T-helper 17 cell (primary cell): ENCODE results near the gene GRID2. TPM values are rescaled to one million over a fixed set of nuclear protein-coding genes. Genes with fewer than 3 reads are reported as not detected.

Source experiments
- ATAC-seq: fragments of 150-1000 bp; cut with Tn5 transposase; 2 replicates; pipeline ENCODE4 v1.10.0; 2021; ENCODE audit warnings: mild to moderate bottlenecking, moderate library complexity
- DNase-seq, 3 donors: peaks; one replicate each; pipeline versions ENCODE4 v3.0.0 to v3.0.0-alpha.2; 2020 to 2021
- H3K9me3 ChIP-seq: one replicate; pipeline ENCODE4 v1.7.0; 2013; ENCODE audit warnings: low read length, mild to moderate bottlenecking; ENCODE audit not compliant: control insufficient read depth, poor library complexity, severe bottlenecking
- H3K27ac Mint-ChIP-seq: one replicate; pipeline ENCODE4 v1.8.0; 2022; ENCODE audit warnings: mild to moderate bottlenecking, moderate library complexity, mixed read lengths
- H3K27me3 Mint-ChIP-seq: one replicate; pipeline ENCODE4 v1.8.0; 2022; ENCODE audit warnings: mixed read lengths
- H3K36me3 Mint-ChIP-seq: one replicate; pipeline ENCODE4 v1.8.0; 2022; ENCODE audit warnings: low read depth, mixed read lengths
- H3K4me1 Mint-ChIP-seq: one replicate; pipeline ENCODE4 v1.8.0; 2022; ENCODE audit warnings: mild to moderate bottlenecking, mixed read lengths
- H3K4me3 Mint-ChIP-seq: one replicate; pipeline ENCODE4 v1.8.0; 2022; ENCODE audit warnings: mild to moderate bottlenecking, moderate library complexity, mixed read lengths
- total RNA-seq, 4 donors: library from RNA in 2 of 4; stranded (reverse) in 2 of 4; gene quantifications; one replicate each; pipeline ENCODE4 v1.2.3 and lab custom pipeline; 2022 to 2026

The GRID2 gene
- total RNA-seq, 2 donors from 2014 or later = not detected

DNA sequence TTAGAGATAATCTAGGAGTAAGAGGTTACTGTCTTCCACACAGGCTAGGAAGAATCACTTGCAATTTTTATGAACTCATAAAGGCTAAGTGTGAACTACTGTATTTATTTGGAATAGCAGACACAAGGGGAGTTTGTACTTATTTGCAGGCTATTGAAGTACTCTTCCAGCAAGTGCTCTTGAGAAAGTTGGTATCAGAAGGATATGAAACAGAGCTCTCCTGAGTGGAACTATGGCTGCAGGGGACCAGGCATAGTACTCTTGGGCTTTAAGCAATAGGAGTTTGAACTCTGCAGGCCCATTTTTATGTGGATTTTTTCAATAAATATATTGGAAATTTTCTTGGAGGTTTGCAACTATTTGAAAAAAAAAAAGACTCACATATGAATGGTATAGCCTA lies 768.5 kb downstream of the GRID2 start:
- H3K4me1 Mint-ChIP-seq = no peaks in the 10 kb centered on the region
- ATAC-seq (no peak), DNase-seq (no peak)
- H3K4me3 Mint-ChIP-seq = no peak overlapping the region
- no peaks in the 10 kb centered on the region for H3K9me3 ChIP-seq
- H3K36me3 Mint-ChIP-seq = no peaks in the 10 kb centered on the region
- no peak overlapping the region for H3K27ac Mint-ChIP-seq
- no peaks in the 10 kb centered on the region for H3K27me3 Mint-ChIP-seq

DNA sequence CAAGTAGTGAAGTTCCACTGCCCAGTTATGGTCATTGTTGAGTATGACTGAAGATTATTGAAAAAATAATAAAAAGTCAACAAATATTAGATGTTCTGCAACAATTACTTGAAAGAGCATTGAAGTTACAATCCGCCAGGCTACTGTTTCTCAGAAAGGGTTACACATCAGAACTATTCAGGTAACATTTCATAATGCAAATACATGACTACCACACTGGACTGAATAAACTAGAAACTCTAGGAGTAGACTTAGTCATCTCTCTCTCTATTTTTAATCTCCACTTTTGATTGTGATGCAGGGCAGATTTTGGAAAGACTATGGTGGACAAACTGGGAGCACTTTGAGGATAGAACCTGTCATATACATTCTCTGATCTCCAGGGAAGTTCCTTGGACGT lies 776.5 kb downstream of the GRID2 start:
- ATAC-seq = no peak
- no peak overlapping the region for H3K4me3 Mint-ChIP-seq
- no peak overlapping the region for H3K27ac Mint-ChIP-seq
- no peaks in the 10 kb centered on the region for H3K27me3 Mint-ChIP-seq
- H3K9me3 ChIP-seq = no peaks in the 10 kb centered on the region
- DNase-seq = no peak
- no peaks in the 10 kb centered on the region for H3K36me3 Mint-ChIP-seq
- H3K4me1 Mint-ChIP-seq = no peaks in the 10 kb centered on the region

DNA sequence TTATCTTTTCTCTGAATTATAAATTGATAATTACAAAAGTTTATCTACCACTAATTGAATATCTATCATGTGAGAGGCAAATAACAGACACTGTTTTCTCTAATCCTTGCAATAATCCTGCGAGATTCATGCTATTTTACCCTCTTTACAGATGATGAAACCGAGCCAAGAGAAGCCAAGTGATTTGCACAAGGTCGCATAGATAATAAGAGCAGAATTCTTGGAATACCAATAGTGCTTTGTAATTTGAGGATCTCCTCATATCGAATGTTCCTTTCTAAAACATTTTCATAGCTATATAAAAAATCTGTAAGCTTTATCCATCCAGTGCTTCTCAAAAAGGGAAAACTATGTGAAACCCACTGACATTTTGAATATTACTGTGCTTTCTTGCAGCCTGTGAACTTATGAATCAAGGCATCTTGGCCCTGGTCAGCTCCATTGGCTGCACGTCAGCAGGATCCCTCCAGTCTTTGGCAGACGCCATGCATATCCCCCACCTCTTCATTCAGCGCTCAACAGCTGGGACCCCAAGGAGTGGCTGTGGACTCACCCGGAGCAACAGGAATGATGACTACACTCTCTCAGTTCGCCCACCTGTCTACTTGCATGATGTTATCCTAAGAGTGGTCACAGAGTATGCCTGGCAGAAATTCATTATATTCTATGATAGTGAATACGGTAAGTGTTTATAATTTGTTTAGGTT lies 781.0 kb downstream of the GRID2 start:
- H3K27me3 Mint-ChIP-seq = no peaks in the 10 kb centered on the region
- no peaks in the 10 kb centered on the region for H3K36me3 Mint-ChIP-seq
- ATAC-seq (no peak), DNase-seq (no peak)
- no peak overlapping the region for H3K27ac Mint-ChIP-seq
- H3K4me3 Mint-ChIP-seq = no peak overlapping the region
- no peaks in the 10 kb centered on the region for H3K9me3 ChIP-seq
- H3K4me1 Mint-ChIP-seq = no peaks in the 10 kb centered on the region

DNA sequence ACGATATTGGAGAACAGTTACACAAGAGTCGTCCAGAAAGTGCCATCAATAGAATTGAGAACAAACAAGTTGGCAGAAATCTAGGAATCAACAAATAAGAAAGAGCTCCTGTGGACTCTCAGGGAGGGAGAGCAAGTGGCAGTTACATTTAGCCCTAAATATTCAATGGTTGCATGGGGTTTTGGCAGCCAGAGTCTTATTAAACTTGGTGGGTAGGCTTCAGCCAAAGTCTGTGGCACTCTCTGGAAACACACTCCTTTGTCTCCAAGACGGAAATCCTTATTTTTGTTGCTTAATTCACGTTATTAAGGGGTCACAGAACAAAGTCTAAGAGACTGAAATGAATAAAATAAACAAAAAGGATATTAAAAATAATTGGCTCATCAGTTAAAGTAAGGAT lies 782.6 kb downstream of the GRID2 start:
- ATAC-seq (no peak), DNase-seq (no peak)
- Mint-ChIP-seq H3K4me1 (no peaks in the 10 kb centered on the region), H3K4me3 (no peak overlapping the region), H3K27ac (no peak overlapping the region), H3K36me3 (no peaks in the 10 kb centered on the region), H3K27me3 (no peaks in the 10 kb centered on the region)
- H3K9me3 ChIP-seq = no peaks in the 10 kb centered on the region

DNA sequence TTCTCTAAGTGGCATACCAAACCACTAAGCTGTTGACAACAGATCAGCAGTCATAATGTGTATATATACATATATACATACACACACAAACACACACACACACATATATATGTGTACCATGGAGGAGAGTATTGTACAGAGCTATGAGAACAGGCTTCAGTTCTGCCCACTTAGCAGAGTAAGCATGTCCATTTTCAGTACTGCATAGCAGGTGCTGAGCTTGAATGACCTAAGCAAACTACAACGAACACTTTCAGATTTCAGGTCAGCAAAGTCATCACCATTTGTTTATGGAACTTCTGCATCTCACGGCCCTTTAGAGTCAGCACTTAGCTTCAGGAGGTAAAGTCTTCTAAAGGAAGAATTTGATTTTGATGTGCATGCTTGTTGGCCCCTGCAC lies 789.0 kb downstream of the GRID2 start:
- no peak overlapping the region for H3K4me3 Mint-ChIP-seq
- no peaks in the 10 kb centered on the region for H3K9me3 ChIP-seq
- H3K36me3 Mint-ChIP-seq = no peaks in the 10 kb centered on the region
- no peaks in the 10 kb centered on the region for H3K4me1 Mint-ChIP-seq
- DNase-seq (no peak), ATAC-seq (no peak)
- H3K27me3 Mint-ChIP-seq = no peaks in the 10 kb centered on the region
- H3K27ac Mint-ChIP-seq = no peak overlapping the region

DNA sequence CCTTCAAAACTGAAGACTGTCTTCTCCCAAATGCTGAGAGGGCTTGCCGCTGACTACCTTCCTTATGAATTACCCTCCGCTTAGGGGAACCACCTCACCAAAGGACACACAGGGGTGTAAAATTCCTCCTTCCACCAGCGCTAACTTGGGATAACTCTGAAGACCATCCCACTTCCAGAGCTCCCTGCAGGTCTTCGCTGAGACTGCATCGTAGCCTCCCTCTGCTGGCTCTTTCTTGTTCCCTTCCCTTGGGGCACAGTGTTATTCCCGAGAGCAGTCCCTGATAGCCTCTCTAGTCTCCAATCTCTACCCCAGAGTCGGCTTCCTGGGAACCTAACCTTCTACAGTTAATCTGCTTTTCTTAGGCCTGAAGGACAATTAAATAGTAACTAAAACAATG lies 799.3 kb downstream of the GRID2 start:
- H3K36me3 Mint-ChIP-seq = no peaks in the 10 kb centered on the region
- DNase-seq (no peak), ATAC-seq (no peak)
- H3K4me1 Mint-ChIP-seq = no peaks in the 10 kb centered on the region
- peak overlapping the region; percentile 19 for H3K4me3 Mint-ChIP-seq
- no peak overlapping the region for H3K27ac Mint-ChIP-seq
- no peaks in the 10 kb centered on the region for H3K9me3 ChIP-seq
- H3K27me3 Mint-ChIP-seq = no peaks in the 10 kb centered on the region

DNA sequence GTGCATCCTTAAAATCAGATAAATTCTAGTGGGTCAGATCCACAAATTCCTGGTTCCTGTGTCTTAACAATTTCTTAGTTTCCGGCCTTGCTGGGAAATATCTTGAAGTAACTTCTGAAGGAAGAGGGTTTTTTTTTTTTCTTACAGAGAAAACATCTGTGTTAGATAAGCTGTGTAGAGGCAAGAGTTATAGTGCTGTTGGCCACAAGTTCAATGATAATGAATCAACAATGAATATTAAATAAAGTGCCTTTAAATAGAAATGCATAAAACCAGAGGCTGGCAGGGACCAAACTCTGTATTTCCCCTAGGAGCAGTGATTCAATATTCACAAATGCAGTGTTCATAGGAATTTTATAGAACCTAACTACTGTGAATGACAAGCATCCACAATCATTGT lies 812.9 kb downstream of the GRID2 start:
- no peaks in the 10 kb centered on the region for H3K9me3 ChIP-seq
- Mint-ChIP-seq H3K27me3 (no peaks in the 10 kb centered on the region), H3K4me3 (no peak overlapping the region), H3K4me1 (no peaks in the 10 kb centered on the region), H3K36me3 (no peaks in the 10 kb centered on the region), H3K27ac (no peak overlapping the region)
- ATAC-seq = no peak
- DNase-seq = no peak

DNA sequence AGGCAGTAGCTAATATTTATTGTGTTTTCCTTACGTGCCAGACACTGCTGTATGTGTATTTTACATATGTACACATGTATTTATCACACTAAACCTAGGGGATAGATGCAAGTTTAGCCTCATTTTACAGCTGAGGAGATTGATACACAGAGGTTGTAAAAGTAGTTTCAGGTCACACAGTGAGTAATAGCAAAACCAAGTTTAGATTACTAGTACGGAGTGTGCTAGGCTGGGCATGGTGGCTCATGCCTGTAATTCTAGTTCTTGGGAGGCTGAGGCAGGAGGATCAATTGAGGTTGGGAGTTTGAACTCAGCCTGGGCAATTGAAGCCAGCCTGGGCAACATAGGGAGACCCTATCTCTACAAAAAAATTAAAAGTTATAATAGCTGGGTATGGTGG lies 823.7 kb downstream of the GRID2 start:
- H3K4me1 Mint-ChIP-seq = no peaks in the 10 kb centered on the region
- H3K36me3 Mint-ChIP-seq = no peaks in the 10 kb centered on the region
- ATAC-seq (no peak), DNase-seq (no peak)
- no peak overlapping the region for H3K27ac Mint-ChIP-seq
- no peaks in the 10 kb centered on the region for H3K9me3 ChIP-seq
- H3K4me3 Mint-ChIP-seq = no peak overlapping the region
- no peaks in the 10 kb centered on the region for H3K27me3 Mint-ChIP-seq

DNA sequence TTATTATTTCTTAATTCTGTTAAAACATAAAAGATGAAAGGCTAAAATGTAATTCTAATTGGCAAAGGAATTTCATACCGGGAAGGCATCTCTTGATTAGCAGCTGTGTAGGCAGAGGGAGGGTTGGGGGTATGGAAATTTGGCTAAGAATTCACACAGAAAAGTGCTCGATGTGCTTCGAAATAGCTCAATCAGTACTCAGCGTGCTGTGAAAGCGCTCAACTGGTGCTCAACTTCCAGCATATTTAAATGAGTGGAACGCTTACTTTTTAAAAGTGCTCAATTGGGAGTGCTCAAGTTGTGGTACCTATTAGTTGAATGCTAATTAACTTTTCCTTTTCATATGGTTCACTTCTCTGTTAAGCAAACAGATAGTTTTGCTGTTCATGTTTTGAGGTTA lies 828.9 kb downstream of the GRID2 start:
- Mint-ChIP-seq H3K27me3 (no peaks in the 10 kb centered on the region), H3K36me3 (no peaks in the 10 kb centered on the region)
- ATAC-seq = no peak

DNA sequence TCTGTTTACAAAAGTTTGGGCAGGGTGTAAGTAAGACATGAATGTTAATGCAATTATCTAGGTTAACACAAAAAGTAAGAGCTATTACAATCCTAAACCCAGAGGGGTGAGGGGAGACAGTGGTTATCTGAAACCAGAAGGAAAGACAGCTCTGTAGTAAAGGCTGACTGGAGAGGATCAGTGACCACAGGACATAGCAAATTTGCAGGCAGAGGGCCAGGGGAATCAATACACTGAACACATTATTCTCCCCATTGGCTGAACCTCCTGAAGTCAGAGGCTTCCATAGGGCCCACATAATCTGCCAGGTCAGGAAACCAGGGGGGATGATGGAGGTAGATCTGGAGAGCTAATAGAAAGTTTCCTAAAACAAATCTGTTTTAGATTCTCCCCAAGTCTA lies 835.4 kb downstream of the GRID2 start:
- Mint-ChIP-seq H3K27me3 (no peaks in the 10 kb centered on the region), H3K4me1 (no peaks in the 10 kb centered on the region), H3K36me3 (no peaks in the 10 kb centered on the region), H3K4me3 (no peak overlapping the region), H3K27ac (no peak overlapping the region)
- H3K9me3 ChIP-seq = no peaks in the 10 kb centered on the region
- ATAC-seq (no peak), DNase-seq (no peak)

More for the DNA sequence above, 828.9 kb downstream of the GRID2 start:
- H3K9me3 ChIP-seq = no peaks in the 10 kb centered on the region
- H3K27ac Mint-ChIP-seq = no peak overlapping the region
- no peak overlapping the region for H3K4me3 Mint-ChIP-seq
- DNase-seq = no peak
- H3K4me1 Mint-ChIP-seq = no peaks in the 10 kb centered on the region

DNA sequence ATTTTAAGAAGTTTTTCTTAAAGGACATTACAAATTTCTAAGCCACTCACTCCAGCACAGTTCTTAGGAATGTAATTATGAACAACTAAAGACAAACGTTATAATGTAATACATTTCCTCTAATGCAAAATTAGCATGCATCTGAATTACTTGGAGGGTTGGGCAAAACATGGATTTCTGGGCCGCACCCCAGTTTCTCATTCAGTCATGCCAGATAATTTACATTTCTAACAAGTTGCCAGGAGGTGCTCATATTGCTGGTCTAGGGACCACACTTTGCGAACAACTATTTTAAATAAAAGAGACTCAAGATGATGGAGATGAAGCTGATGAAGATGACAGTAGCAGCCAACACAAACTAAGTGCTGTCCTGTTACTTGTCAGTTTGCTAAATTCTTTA lies 840.1 kb downstream of the GRID2 start:
- H3K9me3 ChIP-seq = no peaks in the 10 kb centered on the region
- Mint-ChIP-seq H3K4me1 (no peaks in the 10 kb centered on the region), H3K4me3 (no peak overlapping the region), H3K36me3 (no peaks in the 10 kb centered on the region), H3K27ac (no peak overlapping the region), H3K27me3 (no peaks in the 10 kb centered on the region)
- DNase-seq (no peak), ATAC-seq (no peak)

DNA sequence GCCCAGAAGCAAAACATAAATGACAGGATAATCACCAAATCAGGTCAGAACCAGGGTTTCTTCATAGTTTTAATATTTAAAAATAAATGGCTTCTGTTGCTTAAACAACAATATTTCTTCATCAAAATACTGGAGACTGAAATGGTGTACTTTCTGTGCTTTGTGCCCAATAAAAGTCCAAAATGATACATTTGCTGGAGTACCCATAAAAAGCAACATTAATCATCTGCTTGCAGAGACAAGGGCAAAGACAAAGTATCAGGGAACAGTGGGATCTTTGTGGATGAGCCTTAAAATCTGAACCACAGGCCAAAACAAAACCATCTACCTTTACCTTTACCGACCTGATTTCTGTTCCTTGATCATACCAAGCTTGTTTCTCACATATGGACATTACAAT lies 840.9 kb downstream of the GRID2 start:
- H3K4me1 Mint-ChIP-seq = no peaks in the 10 kb centered on the region
- no peaks in the 10 kb centered on the region for H3K9me3 ChIP-seq
- H3K4me3 Mint-ChIP-seq = no peak overlapping the region
- H3K27me3 Mint-ChIP-seq = no peaks in the 10 kb centered on the region
- DNase-seq (no peak), ATAC-seq (no peak)
- no peaks in the 10 kb centered on the region for H3K36me3 Mint-ChIP-seq
- H3K27ac Mint-ChIP-seq = no peak overlapping the region

DNA sequence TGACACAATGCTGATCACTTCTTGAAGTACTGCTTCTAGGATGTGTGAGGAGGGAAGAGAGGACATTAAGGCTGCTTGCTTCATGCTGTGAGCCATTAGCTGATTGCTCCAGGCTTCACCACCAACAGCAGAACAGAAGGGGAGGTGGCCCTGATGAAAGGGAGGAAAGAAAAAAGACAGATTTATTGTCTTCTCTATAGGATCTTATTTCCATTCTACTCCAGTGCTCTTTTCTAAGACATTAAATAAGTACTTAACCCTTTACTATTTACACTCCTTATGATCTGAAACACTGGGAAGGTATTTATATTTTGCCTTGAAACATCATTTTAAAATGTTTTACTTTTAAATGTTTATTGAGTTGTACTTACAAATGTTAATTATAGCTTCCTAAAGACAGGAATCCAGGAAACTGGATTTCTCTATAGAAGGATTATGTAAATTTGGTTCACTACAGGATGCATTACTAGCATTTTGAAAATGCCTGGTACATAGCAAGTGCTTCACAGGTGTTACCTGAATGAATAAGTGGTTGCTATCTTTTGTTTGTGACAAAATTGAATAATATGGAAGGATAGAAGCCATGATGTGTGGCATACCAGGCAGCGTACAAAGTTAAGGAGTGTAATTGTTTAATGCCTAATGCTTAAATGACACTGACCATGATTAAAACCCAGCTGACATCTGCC lies 843.9 kb downstream of the GRID2 start:
- H3K27me3 Mint-ChIP-seq = no peaks in the 10 kb centered on the region
- H3K36me3 Mint-ChIP-seq = no peaks in the 10 kb centered on the region
- H3K9me3 ChIP-seq = no peaks in the 10 kb centered on the region
- no peaks in the 10 kb centered on the region for H3K4me1 Mint-ChIP-seq
- ATAC-seq (no peak), DNase-seq (no peak)
- no peak overlapping the region for H3K4me3 Mint-ChIP-seq
- no peak overlapping the region for H3K27ac Mint-ChIP-seq

DNA sequence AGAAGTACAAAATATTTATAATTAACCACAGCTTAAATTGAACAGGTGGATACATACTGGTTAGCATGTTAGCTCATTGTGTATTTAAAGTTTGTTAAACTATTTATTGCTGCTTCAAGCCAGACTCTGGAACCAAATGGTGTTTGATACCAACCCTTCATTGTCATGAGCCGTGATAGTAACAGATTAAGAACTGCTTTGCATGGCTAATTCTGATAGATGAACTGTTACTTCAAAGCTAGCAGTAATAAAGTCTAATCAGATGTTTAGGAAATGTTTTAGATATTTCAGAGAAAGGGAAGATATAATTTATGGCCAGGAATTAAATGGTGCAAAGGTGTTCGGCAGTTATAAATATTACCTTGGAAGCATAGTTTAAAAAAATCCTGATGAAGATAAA lies 848.7 kb downstream of the GRID2 start:
- Mint-ChIP-seq H3K27me3 (no peaks in the 10 kb centered on the region), H3K27ac (no peak overlapping the region), H3K4me3 (no peak overlapping the region), H3K36me3 (no peaks in the 10 kb centered on the region), H3K4me1 (no peaks in the 10 kb centered on the region)
- H3K9me3 ChIP-seq = no peaks in the 10 kb centered on the region
- no peak for DNase-seq
- ATAC-seq = no peak
